Prostate gland (tissue), 1 donor: ENCODE data around the gene POU6F2.

Experiments used
- POLR2A ChIP-seq: fragments of 450-650 bp; IDR thresholded peaks from one replicate; pipeline ENCODE4 v1.6.1; 2016; ENCODE audit warnings: antibody characterized with exemption, mild to moderate bottlenecking
- POLR2AphosphoS5 ChIP-seq: sonication (generic); formaldehyde crosslinking; IDR thresholded peaks from one replicate; pipeline ENCODE4 v1.6.1; 2017; ENCODE audit warnings: antibody characterized with exemption

GRCh38 chr7:38942431-38943051 is 35.2 kb upstream of the POU6F2 start:
- no peak for TF ChIP-seq POLR2A
- no peak for TF ChIP-seq POLR2AphosphoS5
